ENCODE results near the gene CPEB4. TPM values are rescaled to one million over a fixed set of nuclear protein-coding genes. Genes with fewer than 3 reads are reported as not detected.

Gene CPEB4
- total RNA-seq, 1 experiment from 2014 or later: 86.7 TPM

DNA sequence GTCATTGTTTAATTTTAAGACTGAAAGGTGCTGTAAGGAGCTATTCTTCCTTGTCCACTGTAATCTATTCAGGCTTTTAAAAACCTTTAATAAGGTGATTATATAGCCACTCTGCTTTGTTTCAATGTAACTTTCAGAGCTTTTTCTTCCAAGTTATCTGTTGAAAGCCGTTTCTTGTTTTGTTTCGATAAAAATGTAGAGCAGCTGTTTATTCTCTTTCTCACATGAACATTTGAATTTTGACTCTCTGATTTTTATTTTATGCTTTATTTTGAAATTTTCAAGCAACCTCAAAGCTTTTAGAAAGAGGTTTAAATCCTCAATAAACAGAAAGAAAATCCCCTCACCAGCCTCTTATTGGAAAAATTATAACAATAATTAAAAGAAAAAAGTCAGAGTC is 47.2 kb downstream of the CPEB4 start:
- BruUV-seq (replicated peaks): no TSS peak
- H3K27ac Mint-ChIP-seq (ENCODE audit: low read depth, unreplicated experiment): no peak overlapping the region
- peaks cover 8% of the 10 kb centered on the region for H3K4me1 Mint-ChIP-seq (ENCODE audit: insufficient read depth, unreplicated experiment)
- TF ChIP-seq, protein P1, sequence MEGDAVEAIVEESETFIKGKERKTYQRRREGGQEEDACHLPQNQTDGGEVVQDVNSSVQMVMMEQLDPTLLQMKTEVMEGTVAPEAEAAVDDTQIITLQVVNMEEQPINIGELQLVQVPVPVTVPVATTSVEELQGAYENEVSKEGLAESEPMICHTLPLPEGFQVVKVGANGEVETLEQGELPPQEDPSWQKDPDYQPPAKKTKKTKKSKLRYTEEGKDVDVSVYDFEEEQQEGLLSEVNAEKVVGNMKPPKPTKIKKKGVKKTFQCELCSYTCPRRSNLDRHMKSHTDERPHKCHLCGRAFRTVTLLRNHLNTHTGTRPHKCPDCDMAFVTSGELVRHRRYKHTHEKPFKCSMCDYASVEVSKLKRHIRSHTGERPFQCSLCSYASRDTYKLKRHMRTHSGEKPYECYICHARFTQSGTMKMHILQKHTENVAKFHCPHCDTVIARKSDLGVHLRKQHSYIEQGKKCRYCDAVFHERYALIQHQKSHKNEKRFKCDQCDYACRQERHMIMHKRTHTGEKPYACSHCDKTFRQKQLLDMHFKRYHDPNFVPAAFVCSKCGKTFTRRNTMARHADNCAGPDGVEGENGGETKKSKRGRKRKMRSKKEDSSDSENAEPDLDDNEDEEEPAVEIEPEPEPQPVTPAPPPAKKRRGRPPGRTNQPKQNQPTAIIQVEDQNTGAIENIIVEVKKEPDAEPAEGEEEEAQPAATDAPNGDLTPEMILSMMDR (IDR thresholded peaks at IDR 0.05; ENCODE audit: unreplicated experiment): no peak
- POLR2A ChIA-PET: interaction anchor here (0.6 to 3.1 kb wide), 6 partner anchors 11 to 639 kb away, joined by 3 to 10 read pairs (median 3); no protein-coding TSS in a partner anchor
- no peaks in the 10 kb centered on the region for H3K27me3 Mint-ChIP-seq (ENCODE audit: insufficient read depth, unreplicated experiment)
- peaks cover 44% of the 10 kb centered on the region for H3K36me3 Mint-ChIP-seq (ENCODE audit: insufficient read depth, unreplicated experiment)
- H3K9me3 Mint-ChIP-seq (ENCODE audit: unreplicated experiment): no peaks in the 10 kb centered on the region
- CTCF ChIA-PET: interaction anchor here (0.6 to 1.3 kb wide), 7 partner anchors 10 to 586 kb away, joined by 3 to 6 read pairs (median 4); no protein-coding TSS in a partner anchor
- no peak overlapping the region for H3K4me3 Mint-ChIP-seq (ENCODE audit: unreplicated experiment)
- DNase-seq (ENCODE audit: unreplicated experiment): no peak
- intact Hi-C loops (cut with micrococcal nuclease): no loop called here

DNA sequence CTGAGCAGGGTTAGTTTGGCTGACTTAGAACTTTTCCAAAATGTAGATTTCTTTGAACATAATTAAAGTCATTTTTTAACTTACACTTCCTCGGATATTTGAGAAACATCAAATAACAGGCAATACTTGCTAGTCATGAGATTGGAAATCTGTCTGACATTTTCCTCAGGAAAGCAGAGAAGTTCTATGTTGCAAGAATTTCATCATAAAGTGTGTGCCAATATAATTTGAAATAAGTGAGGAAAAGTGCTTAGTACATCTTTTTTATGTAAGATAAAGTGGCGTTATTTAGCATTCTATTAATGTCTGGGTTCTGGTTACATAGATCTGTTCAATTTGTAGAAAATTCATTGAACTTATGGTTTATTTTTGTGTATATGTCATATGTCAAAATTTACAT is 52.1 kb downstream of the CPEB4 start:
- no peaks in the 10 kb centered on the region for H3K9me3 Mint-ChIP-seq (ENCODE audit: unreplicated experiment)
- POLR2A ChIA-PET: interaction anchor here (0.7 to 1.9 kb wide), 2 partner anchors 9 to 23 kb away, joined by 4 to 5 read pairs; no protein-coding TSS in a partner anchor

DNA sequence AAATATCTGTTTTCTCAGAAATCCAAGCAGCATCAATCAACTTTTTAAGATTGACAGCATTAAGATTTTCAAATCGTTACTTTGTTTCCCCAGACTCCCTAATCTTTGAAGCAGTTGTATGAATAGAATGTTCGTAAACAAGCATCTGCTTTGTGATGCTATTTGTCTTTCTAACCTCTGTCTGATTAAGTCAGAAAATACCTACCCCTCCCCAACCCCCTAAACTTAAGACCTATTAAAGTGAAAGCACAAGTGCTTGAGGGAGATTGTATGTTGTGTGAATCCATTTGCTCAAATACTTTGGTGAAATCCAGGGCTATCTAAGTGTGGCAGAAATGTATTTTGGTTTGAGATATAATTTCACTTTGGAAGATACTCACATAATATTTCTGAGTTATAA is 53.0 kb downstream of the CPEB4 start:
- DNase-seq (ENCODE audit: unreplicated experiment): no peak
- no peaks in the 10 kb centered on the region for H3K9me3 Mint-ChIP-seq (ENCODE audit: unreplicated experiment)
- TF ChIP-seq, protein P1 (IDR thresholded peaks at IDR 0.05; ENCODE audit: unreplicated experiment): no peak
- CTCF ChIA-PET: interaction anchor here (0.6 to 1.2 kb wide), 6 partner anchors 10 to 796 kb away, joined by 3 to 5 read pairs (median 3); no protein-coding TSS in a partner anchor
- H3K27me3 Mint-ChIP-seq (ENCODE audit: insufficient read depth, unreplicated experiment): no peaks in the 10 kb centered on the region
- intact Hi-C loops (cut with micrococcal nuclease): no loop called here
- H3K4me3 Mint-ChIP-seq (ENCODE audit: unreplicated experiment): no peak overlapping the region
- no TSS peak for BruUV-seq (replicated peaks)
- peaks cover 43% of the 10 kb centered on the region for H3K36me3 Mint-ChIP-seq (ENCODE audit: insufficient read depth, unreplicated experiment)
- H3K4me1 Mint-ChIP-seq (ENCODE audit: insufficient read depth, unreplicated experiment): peaks cover 5% of the 10 kb centered on the region
- H3K27ac Mint-ChIP-seq (ENCODE audit: low read depth, unreplicated experiment): no peak overlapping the region
- POLR2A ChIA-PET: interaction anchor here (0.7 to 1.9 kb wide), 3 partner anchors 9 to 22 kb away, joined by 3 to 6 read pairs (median 5); no protein-coding TSS in a partner anchor

More for the DNA sequence above, 52.1 kb downstream of the CPEB4 start:
- Mint-ChIP-seq H3K27me3 (ENCODE audit: insufficient read depth, unreplicated experiment) (no peaks in the 10 kb centered on the region), H3K4me3 (ENCODE audit: unreplicated experiment) (no peak overlapping the region), H3K36me3 (ENCODE audit: insufficient read depth, unreplicated experiment) (peaks cover 36% of the 10 kb centered on the region), H3K4me1 (ENCODE audit: insufficient read depth, unreplicated experiment) (peaks cover 5% of the 10 kb centered on the region), H3K27ac (ENCODE audit: low read depth, unreplicated experiment) (no peak overlapping the region)
- DNase-seq (ENCODE audit: unreplicated experiment): no peak
- intact Hi-C loops (cut with micrococcal nuclease): no loop called here
- TF ChIP-seq, protein P1 (IDR thresholded peaks at IDR 0.05; ENCODE audit: unreplicated experiment): no peak
- BruUV-seq (replicated peaks): no TSS peak
- CTCF ChIA-PET: interaction anchor here (0.6 to 1.1 kb wide), 5 partner anchors 15 to 1151 kb away, joined by 3 to 4 read pairs (median 3); no protein-coding TSS in a partner anchor

DNA sequence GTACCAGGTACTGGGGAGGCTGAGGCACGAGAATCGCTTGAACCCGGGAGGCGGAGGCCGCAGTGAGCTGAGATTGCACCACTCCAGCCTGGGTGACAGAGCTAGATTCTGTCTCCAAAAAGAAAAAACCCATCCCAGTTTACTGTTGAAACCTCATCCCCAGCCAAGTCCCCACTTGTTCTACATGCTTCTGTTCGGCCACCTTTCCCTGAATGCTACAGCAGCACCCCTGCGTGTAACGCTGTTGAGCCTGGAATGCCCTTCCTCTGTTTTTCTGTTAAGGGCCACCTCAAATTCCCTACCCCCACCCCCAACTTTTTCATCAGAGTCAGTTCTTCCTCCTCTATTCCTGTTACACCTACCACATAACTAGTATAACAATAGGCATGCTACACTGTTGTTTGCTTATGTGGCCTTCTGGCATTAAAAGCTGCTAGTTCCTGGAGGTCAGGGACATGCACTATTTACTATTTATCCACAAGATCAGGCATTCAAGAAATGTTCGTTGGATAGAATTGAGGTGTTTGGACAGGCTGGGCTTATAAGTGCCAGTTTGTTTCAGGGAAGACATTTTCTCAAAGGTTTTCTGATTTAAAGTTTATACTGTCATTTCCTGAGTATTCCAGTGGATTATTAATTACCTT is 53.7 kb downstream of the CPEB4 start:
- TF ChIP-seq, protein P1 (IDR thresholded peaks at IDR 0.05; ENCODE audit: unreplicated experiment): no peak
- Mint-ChIP-seq H3K36me3 (ENCODE audit: insufficient read depth, unreplicated experiment) (peaks cover 51% of the 10 kb centered on the region), H3K4me3 (ENCODE audit: unreplicated experiment) (no peak overlapping the region), H3K27ac (ENCODE audit: low read depth, unreplicated experiment) (no peak overlapping the region), H3K4me1 (ENCODE audit: insufficient read depth, unreplicated experiment) (peaks cover 5% of the 10 kb centered on the region), H3K9me3 (ENCODE audit: unreplicated experiment) (no peaks in the 10 kb centered on the region), H3K27me3 (ENCODE audit: insufficient read depth, unreplicated experiment) (no peaks in the 10 kb centered on the region)
- POLR2A ChIA-PET: interaction anchor here (0.6 to 3.1 kb wide), 6 partner anchors 10 to 177 kb away, joined by 3 to 17 read pairs (median 6); no protein-coding TSS in a partner anchor
- no peak for DNase-seq (ENCODE audit: unreplicated experiment)
- intact Hi-C loops (cut with micrococcal nuclease): no loop called here
- CTCF ChIA-PET: interaction anchor here (0.6 to 1.2 kb wide), 3 partner anchors 11 to 16 kb away, joined by 3 to 5 read pairs (median 3); no protein-coding TSS in a partner anchor
- BruUV-seq (replicated peaks): no TSS peak

All from MCF 10A (cell line).